ENCODE data around the gene NEDD4L. TPM values are rescaled to one million over a fixed set of nuclear protein-coding genes. Genes with fewer than 3 reads are reported as not detected.

The NEDD4L gene
- total and polyA plus RNA-seq, 2 donors (not counting 1 experiment from before 2014, with no cell fraction given), result 10.3 to 25.7 TPM

- DNase-seq, result no peak
- 94% methylated on average over 6 of the region's 12 CpGs for WGBS (ENCODE audit: insufficient coverage)
- Histone ChIP-seq H3K27me3 (replicated peaks in 1 of 4; ENCODE audit: control extremely low read depth in 1 of 4, control insufficient read depth in 3 of 4, insufficient read depth in 4 of 4, low read length in 3 of 4) (no peaks in the 10 kb centered on the region), H3K9ac (ENCODE audit: low read length) (no peak overlapping the region), H3K9me3 (ENCODE audit: control extremely low read depth in 1 of 3, control insufficient read depth in 2 of 3, insufficient read depth in 1 of 3, low read length in 2 of 3) (no peaks in the 10 kb centered on the region), H3K4me1 (ENCODE audit: control insufficient read depth in 2 of 2, insufficient read depth in 2 of 2, low read length in 2 of 2) (peaks cover 7 to 26% of the 10 kb centered on the region in 2 donors), H4K20me1 (ENCODE audit: control insufficient read depth, insufficient read depth, low read length, poor library complexity, severe bottlenecking) (no peaks in the 10 kb centered on the region), H3K4me2 (replicated peaks; ENCODE audit: low read depth, low read length, poor library complexity, severe bottlenecking) (no peak overlapping the region), H3K4me3 (ENCODE audit: control extremely low read depth in 1 of 5, extremely low read depth in 1 of 5, insufficient read depth in 1 of 5, low read depth in 2 of 5, low read length in 4 of 5) (no peak overlapping the region), H3K27ac (ENCODE audit: low read length in 2 of 2) (no peak overlapping the region), H3K79me2 (ENCODE audit: control insufficient read depth, insufficient read depth, low read length) (no peaks in the 10 kb centered on the region), H2AFZ (ENCODE audit: insufficient read depth, low read depth, low read length, poor library complexity, severe bottlenecking) (no peak overlapping the region), H3K36me3 (replicated peaks in 1 of 2; ENCODE audit: control extremely low read depth in 1 of 2, control insufficient read depth in 1 of 2, extremely low read depth in 1 of 2, insufficient read depth in 2 of 2, low read length in 1 of 2) (no peaks in the 10 kb centered on the region)
- H3K4me3 Mint-ChIP-seq, result no peak overlapping the region
- H3K27ac Mint-ChIP-seq, result peak overlapping the region; percentile 60
- intact Hi-C loops (cut with micrococcal nuclease), result loop anchor here (10.0 kb wide), 3 partner anchors 92 to 462 kb away; partner anchors contain the start of gene FECH
- no peak for ATAC-seq (ENCODE audit: low read depth)
- H3K4me1 Mint-ChIP-seq, result peaks cover 30% of the 10 kb centered on the region
- ChIA-PET CTCF (interaction anchor here (0.8 to 1.5 kb wide), 5 partner anchors 9 to 89 kb away, joined by 3 to 10 read pairs (median 3); no protein-coding TSS in a partner anchor), POLR2A (no interaction called here)
- no peaks in the 10 kb centered on the region for H3K27me3 Mint-ChIP-seq
- TF ChIP-seq, protein P1, sequence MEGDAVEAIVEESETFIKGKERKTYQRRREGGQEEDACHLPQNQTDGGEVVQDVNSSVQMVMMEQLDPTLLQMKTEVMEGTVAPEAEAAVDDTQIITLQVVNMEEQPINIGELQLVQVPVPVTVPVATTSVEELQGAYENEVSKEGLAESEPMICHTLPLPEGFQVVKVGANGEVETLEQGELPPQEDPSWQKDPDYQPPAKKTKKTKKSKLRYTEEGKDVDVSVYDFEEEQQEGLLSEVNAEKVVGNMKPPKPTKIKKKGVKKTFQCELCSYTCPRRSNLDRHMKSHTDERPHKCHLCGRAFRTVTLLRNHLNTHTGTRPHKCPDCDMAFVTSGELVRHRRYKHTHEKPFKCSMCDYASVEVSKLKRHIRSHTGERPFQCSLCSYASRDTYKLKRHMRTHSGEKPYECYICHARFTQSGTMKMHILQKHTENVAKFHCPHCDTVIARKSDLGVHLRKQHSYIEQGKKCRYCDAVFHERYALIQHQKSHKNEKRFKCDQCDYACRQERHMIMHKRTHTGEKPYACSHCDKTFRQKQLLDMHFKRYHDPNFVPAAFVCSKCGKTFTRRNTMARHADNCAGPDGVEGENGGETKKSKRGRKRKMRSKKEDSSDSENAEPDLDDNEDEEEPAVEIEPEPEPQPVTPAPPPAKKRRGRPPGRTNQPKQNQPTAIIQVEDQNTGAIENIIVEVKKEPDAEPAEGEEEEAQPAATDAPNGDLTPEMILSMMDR (IDR thresholded peaks at IDR 0.05), result no peak
- no peak for TF ChIP-seq EZH2 (IDR thresholded peaks at IDR 0.05; ENCODE audit: borderline replicate concordance, insufficient read depth, low read depth, low read length, poor library complexity, severe bottlenecking)
- no peaks in the 10 kb centered on the region for H3K9me3 Mint-ChIP-seq (ENCODE audit: insufficient read depth)
Observed at GRCh38 chr18:58046794-58047555, 2.9 kb downstream of the NEDD4L start.

DNA sequence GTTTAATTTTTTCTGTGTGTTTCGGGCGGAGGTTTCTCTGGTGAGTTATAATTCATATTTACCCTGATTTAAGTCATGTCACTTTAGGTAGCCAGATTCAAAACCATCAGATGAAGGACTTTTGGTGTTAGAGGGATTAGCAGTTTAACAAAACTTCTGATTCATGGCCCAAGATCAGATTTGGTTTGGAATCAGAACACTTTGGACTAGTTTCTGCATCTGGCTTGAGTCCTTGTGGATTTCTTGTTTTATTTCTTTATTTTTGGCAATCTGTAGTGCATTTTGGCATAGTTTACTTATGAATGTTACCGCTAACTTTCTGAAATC lies 3.5 kb downstream of the NEDD4L start:
- Histone ChIP-seq H3K27me3 (replicated peaks in 1 of 4; ENCODE audit: control extremely low read depth in 1 of 4, control insufficient read depth in 3 of 4, insufficient read depth in 4 of 4, low read length in 3 of 4) (no peaks in the 10 kb centered on the region), H3K9me3 (ENCODE audit: control extremely low read depth in 1 of 3, control insufficient read depth in 2 of 3, insufficient read depth in 1 of 3, low read length in 2 of 3) (no peaks in the 10 kb centered on the region), H3K9ac (ENCODE audit: low read length) (no peak overlapping the region), H3K4me2 (replicated peaks; ENCODE audit: low read depth, low read length, poor library complexity, severe bottlenecking) (no peak overlapping the region), H3K36me3 (replicated peaks in 1 of 2; ENCODE audit: control extremely low read depth in 1 of 2, control insufficient read depth in 1 of 2, extremely low read depth in 1 of 2, insufficient read depth in 2 of 2, low read length in 1 of 2) (no peaks in the 10 kb centered on the region), H2AFZ (ENCODE audit: insufficient read depth, low read depth, low read length, poor library complexity, severe bottlenecking) (no peak overlapping the region), H3K4me1 (ENCODE audit: control insufficient read depth in 2 of 2, insufficient read depth in 2 of 2, low read length in 2 of 2) (peaks cover 7 to 23% of the 10 kb centered on the region in 2 donors), H3K79me2 (ENCODE audit: control insufficient read depth, insufficient read depth, low read length) (no peaks in the 10 kb centered on the region), H3K4me3 (ENCODE audit: control extremely low read depth in 1 of 5, extremely low read depth in 1 of 5, insufficient read depth in 1 of 5, low read depth in 2 of 5, low read length in 4 of 5) (no peak overlapping the region), H3K27ac (ENCODE audit: low read length in 2 of 2) (no peak overlapping the region), H4K20me1 (ENCODE audit: control insufficient read depth, insufficient read depth, low read length, poor library complexity, severe bottlenecking) (no peaks in the 10 kb centered on the region)
- WGBS (ENCODE audit: insufficient coverage), result no CpG with 5 or more reads among the region's 3 CpGs
- POLR2A ChIA-PET, result no interaction called here
- Mint-ChIP-seq H3K27me3 (no peaks in the 10 kb centered on the region), H3K4me3 (no peak overlapping the region), H3K9me3 (ENCODE audit: insufficient read depth) (no peaks in the 10 kb centered on the region), H3K27ac (peak overlapping the region; percentile 60), H3K4me1 (peaks cover 32% of the 10 kb centered on the region)
- DNase-seq (no peak), ATAC-seq (ENCODE audit: low read depth) (no peak)
- intact Hi-C loops (cut with micrococcal nuclease), result loop anchor here (10.0 kb wide), 3 partner anchors 93 to 463 kb away; partner anchors contain the start of gene FECH
- no peak for TF ChIP-seq EZH2 (IDR thresholded peaks at IDR 0.05; ENCODE audit: borderline replicate concordance, insufficient read depth, low read depth, low read length, poor library complexity, severe bottlenecking)
- TF ChIP-seq, protein P1 (IDR thresholded peaks at IDR 0.05), result no peak
- CTCF ChIA-PET, result interaction anchor here (0.8 kb wide), 1 partner anchor 74 kb away, joined by 3 read pairs; no protein-coding TSS in a partner anchor

Measured in B cell (primary cell).